ENCODE data around the gene PPP1R16B.
"Not testable (repeated sequence)": the region's sequence is repeated elsewhere in the genome, so short reads cannot be mapped to it uniquely, and the experiment has no call there.

GRCh38 chr20:38794057-38794456 is 11.4 kb upstream of the PPP1R16B start:
- not testable (repeated sequence) for TF ChIP-seq PKNOX1 (IDR thresholded peaks at IDR 0.05); FOXM1 (IDR thresholded peaks at IDR 0.05; ENCODE audit: borderline replicate concordance); SP1 (IDR thresholded peaks at IDR 0.05); ARNT (IDR thresholded peaks at IDR 0.05); HDGF (IDR thresholded peaks at IDR 0.05; ENCODE audit: borderline replicate concordance); TARDBP (IDR thresholded peaks at IDR 0.05)
